ENCODE measurements around the gene TARM1. TPM values are rescaled to one million over a fixed set of nuclear protein-coding genes. Genes with fewer than 3 reads are reported as not detected.
A peak's percentile ranks its signal among the peaks of the same experiment; 100 is the strongest.

The TARM1 gene
- total and polyA plus RNA-seq, 10 donors: 1.5 TPM; not detected in 9

DNA sequence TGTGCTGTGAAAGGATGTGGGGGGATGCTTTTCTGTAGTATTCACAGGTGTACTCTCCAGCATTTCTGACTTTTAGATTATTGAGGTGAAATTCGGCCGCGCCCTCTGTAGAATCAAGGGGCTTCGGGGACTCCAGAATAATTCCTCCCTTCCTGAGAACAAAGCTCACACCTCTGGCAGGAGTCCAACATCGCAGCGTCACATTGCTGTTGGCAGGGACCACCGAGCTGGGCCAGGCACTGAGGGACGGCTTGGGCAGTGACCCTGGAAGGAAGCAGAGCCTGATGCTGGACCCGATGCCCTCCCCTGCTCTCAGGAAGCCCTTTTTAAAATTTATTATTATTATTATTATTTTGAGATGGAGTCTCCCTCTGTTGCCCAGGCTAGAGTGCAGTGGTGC, 6.3 kb downstream of the TARM1 start:
- 77 to 86% (median 83%) methylated on average over 9 of the region's 9 CpGs for WGBS, 5 donors
- intact Hi-C loops (cut with DNase I; ENCODE audit: low total_unique reads): no loop called here
- DNase-seq: no peak

DNA sequence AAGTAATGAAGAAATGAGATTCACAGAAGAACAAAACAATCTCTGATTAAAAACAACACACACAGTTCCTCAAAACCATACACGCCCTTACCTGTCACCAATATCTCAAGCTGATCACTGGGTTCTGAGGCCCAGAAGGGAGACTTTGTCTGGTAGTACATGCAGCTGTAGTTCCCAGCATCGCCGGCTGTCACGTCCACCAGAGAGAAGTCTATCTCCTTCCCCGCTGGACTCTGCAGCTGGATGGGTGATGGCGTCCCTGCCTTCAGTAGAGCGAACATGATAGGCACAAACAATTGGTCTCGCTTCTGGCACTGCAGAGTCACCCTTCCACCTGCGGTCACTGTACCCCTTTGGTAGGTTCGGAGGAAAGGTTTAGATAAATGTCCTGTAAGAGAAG, 7.3 kb downstream of the TARM1 start:
- TF ChIP-seq POLR2A (IDR thresholded peaks at IDR 0.05): no peak
- TF ChIP-seq POLR2AphosphoS5 (IDR thresholded peaks at IDR 0.05): no peak
- no peak for TF ChIP-seq CTCF (IDR thresholded peaks at IDR 0.05 in 8 of 11, conservative IDR thresholded peaks at IDR 0.05 in 3 of 11)
- DNase-seq: no peak
- Histone ChIP-seq H3K27ac (no peak overlapping the region), H3K36me3 (no peaks in the 10 kb centered on the region), H3K4me1 (peaks cover 0 to 13% (median 1%) of the 10 kb centered on the region in 6 donors), H3K4me3 (no peak overlapping the region), H3K27me3 (replicated peaks in 1 of 7) (peaks cover 0 to 3% (median 0%) of the 10 kb centered on the region in 7 donors), H3K9me3 (peaks cover 0 to 15% (median 7%) of the 10 kb centered on the region in 8 donors)
- intact Hi-C loops (cut with DNase I; ENCODE audit: low total_unique reads): no loop called here
- WGBS, 5 donors: 82 to 93% (median 92%) methylated on average over 10 of the region's 10 CpGs

More for the DNA sequence above, 6.3 kb downstream of the TARM1 start:
- H3K27ac ChIP-seq: no peak overlapping the region
- peaks cover 0 to 13% (median 1%) of the 10 kb centered on the region in 6 donors for H3K4me1 ChIP-seq
- TF ChIP-seq POLR2AphosphoS5 (IDR thresholded peaks at IDR 0.05) (no peak), CTCF (IDR thresholded peaks at IDR 0.05 in 8 of 11, conservative IDR thresholded peaks at IDR 0.05 in 3 of 11) (no peak), POLR2A (IDR thresholded peaks at IDR 0.05) (no peak)
- H3K36me3 ChIP-seq: no peaks in the 10 kb centered on the region
- no peak overlapping the region for H3K4me3 ChIP-seq
- H3K9me3 ChIP-seq: peaks cover 0 to 6% (median 0%) of the 10 kb centered on the region in 8 donors
- peaks cover 0 to 3% (median 0%) of the 10 kb centered on the region in 7 donors for H3K27me3 ChIP-seq (replicated peaks in 1 of 7)

GRCh38 chr19:54069470-54069869, 11.7 kb downstream of the TARM1 start:
- Histone ChIP-seq H3K4me1 (no peaks in the 10 kb centered on the region), H3K27ac (no peak overlapping the region), H3K27me3 (replicated peaks in 1 of 7) (peaks cover 0 to 17% (median 0%) of the 10 kb centered on the region in 7 donors), H3K4me3 (no peak overlapping the region), H3K9me3 (peaks cover 0 to 15% (median 7%) of the 10 kb centered on the region in 8 donors), H3K36me3 (no peaks in the 10 kb centered on the region)
- intact Hi-C loops (cut with DNase I; ENCODE audit: low total_unique reads): no loop called here
- TF ChIP-seq POLR2AphosphoS5 (IDR thresholded peaks at IDR 0.05) (no peak), POLR2A (IDR thresholded peaks at IDR 0.05) (no peak), CTCF (IDR thresholded peaks at IDR 0.05 in 8 of 11, conservative IDR thresholded peaks at IDR 0.05 in 3 of 11) (no peak)
- 63 to 78% (median 70%) methylated on average over 5 of the region's 5 CpGs for WGBS, 5 donors
- no peak for DNase-seq

- Histone ChIP-seq H3K27ac (peak within 1 kb of the TSS in 6 of 8 donors; percentile 46 to 82 (median 73)), H3K9me3 (no peaks in the 10 kb centered on the region), H3K4me1 (peaks cover 0 to 16% (median 0%) of the 10 kb centered on the region in 6 donors), H3K4me3 (peak within 1 kb of the TSS in 3 of 8 donors; percentile 2 to 40 (median 5)), H3K27me3 (replicated peaks in 1 of 7) (peaks cover 0 to 59% (median 0%) of the 10 kb centered on the region in 7 donors), H3K36me3 (peaks cover 0 to under 1% (median 0%) of the 10 kb centered on the region in 6 donors)
- intact Hi-C loops (cut with DNase I; ENCODE audit: low total_unique reads): no loop called here
- DNase-seq: no peak
- TF ChIP-seq CTCF (IDR thresholded peaks at IDR 0.05 in 8 of 11, conservative IDR thresholded peaks at IDR 0.05 in 3 of 11): no peak
- TF ChIP-seq POLR2AphosphoS5 (IDR thresholded peaks at IDR 0.05): no peak
- TF ChIP-seq POLR2A (IDR thresholded peaks at IDR 0.05): no peak
- WGBS, 5 donors: 46 to 74% (median 66%) methylated on average over 33 to 34 of the region's 34 CpGs
Measured at GRCh38 chr19:54063350-54064116, 17.6 kb downstream of the TARM1 start, which contains the start of gene VSTM1. Gene VSTM1 (minus strand): TSS chr19:54063897. CDS start chr19:54063777, 120 bp downstream.
